Right cardiac atrium (tissue), 5 donors: ENCODE results near the gene BTD. TPM values are rescaled to one million over a fixed set of nuclear protein-coding genes. Genes with fewer than 3 reads are reported as not detected.

Experiments
- ATAC-seq, 2 donors: fragments of 200-7000 bp; cut with Tn5 transposase; one replicate each; pipeline versions ENCODE4 v1.8.0 to v1.9.1; 2020; ENCODE audit warnings: moderate library complexity in 2 of 2, mild to moderate bottlenecking in 1 of 2
- DNase-seq, 3 donors: peaks; one replicate each; pipeline ENCODE4 v3.0.0-alpha.2; 2020
- H3K27ac ChIP-seq: one replicate; pipeline ENCODE4 v1.5.1; 2013; ENCODE audit warnings: mild to moderate bottlenecking, low read length, control low read depth, moderate library complexity
- H3K27me3 ChIP-seq: one replicate; pipeline ENCODE4 v1.6.1; 2013; ENCODE audit not compliant: control insufficient read depth, insufficient read depth
- H3K4me1 ChIP-seq: one replicate; pipeline ENCODE4 v1.6.1; 2013; ENCODE audit warnings: low read length; ENCODE audit not compliant: control insufficient read depth, insufficient read depth
- H3K4me3 ChIP-seq: one replicate; pipeline ENCODE4 v1.5.1; 2013; ENCODE audit warnings: low read length, control low read depth
- H3K9me3 ChIP-seq: one replicate; pipeline ENCODE4 v1.6.1; 2013; ENCODE audit warnings: low read length; ENCODE audit not compliant: control insufficient read depth
- WGBS: extraction: QIAGEN DNeasy Blood & Tissue Kit; methylation state at CpG from one replicate; pipeline ENCODE4 v1.1.7; 2013; 5-methylcytosine and 5-hydroxymethylcytosine counted together
- intact Hi-C, 4 donors: fragments of 100-400 bp; cut with DNase I; formaldehyde crosslinking; loops; one replicate each; pipeline versions ENCODE4 v1.11.0 to v1.14.0; 2022 to 2023
- polyA plus RNA-seq: library from polyadenylated mRNA; stranded (reverse); fragments of 200-250 nt; gene quantifications from one replicate; pipeline ENCODE4 v1.2.3, GENCODE V29; 2013
- total RNA-seq, 4 donors: library from RNA; stranded (reverse); fragmentation: NEBNext Ultra II Directional; extraction: Animal tissue kit (Norgen Biotek cat#: 25700); gene quantifications; one replicate each; pipeline ENCODE4 v1.2.1, GENCODE V29; 2021
- donor health status: healthy with polysubstance abuse.
- donor health status: DM: no; HTN: yes; CAD: no.
- donor health status: DM: no; HTN: no; CAD: no.
- donor health status: DM: no; HTN: yes; CAD: no; lungs with severe emphysema.
- donor health status: DM: yes; HTN: yes; CAD: no.

Gene BTD
- total and polyA plus RNA-seq, 5 donors = 8.0 to 13.5 (median 10.1) TPM

DNA sequence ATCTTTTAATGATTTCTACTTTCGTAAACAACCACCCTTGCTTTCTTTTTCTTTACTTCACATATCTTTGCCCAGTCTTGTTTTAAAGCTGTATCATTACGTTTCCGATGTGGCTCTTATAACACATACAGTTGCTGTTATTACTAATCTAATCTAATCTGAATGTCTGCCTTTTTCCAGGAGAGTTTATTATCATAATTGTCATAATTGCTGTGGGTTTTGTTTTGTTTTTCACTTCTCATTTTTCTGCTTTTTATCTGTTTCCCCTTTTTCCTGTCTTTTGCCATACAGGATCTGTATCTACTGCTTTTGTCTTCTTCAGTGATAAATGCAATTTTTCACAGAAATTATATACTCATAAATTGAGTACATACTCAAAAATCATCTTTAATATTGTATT is 25.1 kb upstream of the BTD start:
- Histone ChIP-seq H3K4me1 (no peaks in the 10 kb centered on the region), H3K27me3 (no peaks in the 10 kb centered on the region), H3K27ac (no peak overlapping the region), H3K4me3 (no peak overlapping the region), H3K9me3 (no peaks in the 10 kb centered on the region)
- intact Hi-C loops = loop anchor here in 2 of 4 donors (10.0 kb wide), 2 partner anchors 322 to 352 kb away; no protein-coding TSS in a partner anchor
- DNase-seq = no peak
- WGBS = 84% methylated on average over 3 of the region's 3 CpGs
- no peak for ATAC-seq

GRCh38 chr3:15578289-15578867 is 23.2 kb upstream of the BTD start:
- Histone ChIP-seq H3K4me1 (no peaks in the 10 kb centered on the region), H3K4me3 (no peak overlapping the region), H3K9me3 (no peaks in the 10 kb centered on the region), H3K27ac (no peak overlapping the region), H3K27me3 (no peaks in the 10 kb centered on the region)
- 53% methylated on average over 3 of the region's 3 CpGs for WGBS
- no peak for DNase-seq
- intact Hi-C loops = loop anchor here in 2 of 4 donors (10.0 kb wide), 2 partner anchors 324 to 354 kb away; no protein-coding TSS in a partner anchor
- peak in 1 of 2 donors; percentile 16 for ATAC-seq

DNA sequence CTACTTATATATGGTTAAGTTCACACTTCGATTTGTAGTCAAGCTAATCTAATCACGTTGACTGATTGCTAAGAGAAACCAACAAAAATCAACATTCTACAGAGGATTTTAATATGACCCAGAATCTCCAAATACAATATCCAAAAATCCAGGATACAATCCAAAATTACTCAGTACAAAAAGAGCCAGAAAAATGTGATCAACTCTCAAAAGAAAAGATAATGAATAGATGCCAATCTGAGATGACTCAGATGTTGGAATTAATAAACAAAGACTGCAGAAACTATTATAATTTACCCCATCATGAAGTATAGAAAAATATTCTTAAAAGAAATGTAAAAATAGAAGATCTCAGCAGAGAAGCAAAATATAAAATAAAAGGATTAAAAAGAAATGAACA is 22.5 kb upstream of the BTD start:
- DNase-seq (no peak), ATAC-seq (no peak)
- Histone ChIP-seq H3K9me3 (no peaks in the 10 kb centered on the region), H3K4me3 (no peak overlapping the region), H3K27ac (no peak overlapping the region), H3K4me1 (no peaks in the 10 kb centered on the region), H3K27me3 (no peaks in the 10 kb centered on the region)
- WGBS = 60% methylated on average over 2 of the region's 2 CpGs
- intact Hi-C loops = loop anchor here in 2 of 4 donors (10.0 kb wide), 2 partner anchors 324 to 354 kb away; no protein-coding TSS in a partner anchor

DNA sequence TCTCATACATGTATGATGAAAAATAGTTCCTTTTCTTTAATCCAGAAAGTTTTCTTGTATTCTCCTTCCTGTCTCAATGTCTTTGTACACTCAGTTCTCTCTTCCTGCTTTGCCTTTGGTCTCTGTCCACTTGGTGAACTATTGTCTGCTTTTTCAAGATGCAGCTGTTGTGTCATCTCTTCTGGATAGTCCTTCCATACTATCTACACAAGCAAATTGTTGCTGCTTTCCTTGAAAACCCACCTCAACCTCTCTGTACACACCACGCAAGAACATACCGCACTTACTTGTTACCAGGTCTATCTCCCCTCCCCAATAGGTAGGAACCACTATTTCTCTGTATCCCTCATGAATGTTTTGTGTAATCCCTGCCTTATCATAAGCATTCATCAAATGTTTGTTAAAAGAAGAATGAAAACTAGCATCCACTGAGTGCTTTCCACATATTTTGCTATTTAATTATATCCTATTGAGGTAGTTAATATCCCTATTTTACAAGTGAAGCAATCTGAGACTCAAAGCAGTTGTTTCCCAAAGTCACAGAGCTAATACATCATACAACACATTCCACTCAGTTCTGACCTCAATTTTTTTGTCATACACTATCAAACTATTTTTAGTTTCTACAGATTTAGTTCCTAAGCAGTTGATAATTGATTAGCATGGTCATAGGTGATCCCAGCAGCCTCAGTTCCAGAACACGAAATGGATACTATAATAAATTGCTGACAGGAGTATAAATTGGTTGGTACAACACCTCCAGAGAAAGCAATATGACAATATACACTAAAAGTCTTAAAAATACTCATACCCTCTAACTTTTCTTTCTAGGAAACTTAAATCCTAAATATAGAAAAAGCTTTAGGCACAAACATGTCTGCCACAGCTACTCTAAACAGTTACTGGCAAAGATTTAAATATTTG is 19.8 kb upstream of the BTD start:
- Histone ChIP-seq H3K9me3 (no peaks in the 10 kb centered on the region), H3K27ac (no peak overlapping the region), H3K4me1 (no peaks in the 10 kb centered on the region), H3K27me3 (no peaks in the 10 kb centered on the region), H3K4me3 (no peak overlapping the region)
- ATAC-seq (no peak), DNase-seq (no peak)
- 94% methylated on average over 3 of the region's 3 CpGs for WGBS
- intact Hi-C loops = no loop called here

- H3K9me3 ChIP-seq = no peaks in the 10 kb centered on the region
- intact Hi-C loops = no loop called here
- no peak overlapping the region for H3K27ac ChIP-seq
- ATAC-seq = no peak
- 73% methylated on average over 6 of the region's 6 CpGs for WGBS
- DNase-seq = no peak
- no peaks in the 10 kb centered on the region for H3K4me1 ChIP-seq
- H3K4me3 ChIP-seq = no peak overlapping the region
- no peaks in the 10 kb centered on the region for H3K27me3 ChIP-seq
Measured at GRCh38 chr3:15585111-15585845, 16.3 kb upstream of the BTD start.

DNA sequence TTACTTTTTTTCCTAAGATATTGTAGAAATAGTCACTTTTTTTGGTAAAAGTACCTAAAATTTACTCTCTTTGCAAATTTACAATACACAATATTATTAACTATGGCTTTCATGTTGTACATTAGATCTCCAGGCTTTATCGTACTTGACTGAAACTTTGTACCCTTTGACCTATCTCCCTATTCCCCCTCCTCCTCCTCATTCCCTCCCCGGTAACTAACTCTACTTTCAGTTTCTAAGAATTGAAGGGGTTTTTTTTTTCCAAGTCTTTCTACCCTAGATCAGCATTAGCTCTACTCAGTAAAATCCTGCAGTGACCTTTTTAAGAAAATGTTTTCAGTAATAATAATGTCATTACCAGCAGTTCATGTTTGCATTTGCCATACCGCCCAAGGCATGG is 10.3 kb upstream of the BTD start:
- Histone ChIP-seq H3K4me1 (no peaks in the 10 kb centered on the region), H3K4me3 (no peak overlapping the region), H3K9me3 (no peaks in the 10 kb centered on the region), H3K27me3 (no peaks in the 10 kb centered on the region), H3K27ac (no peak overlapping the region)
- no peak for DNase-seq
- 80% methylated on average over 3 of the region's 3 CpGs for WGBS
- no peak for ATAC-seq
- intact Hi-C loops = no loop called here

GRCh38 chr3:15591928-15592327 is 9.6 kb upstream of the BTD start:
- Histone ChIP-seq H3K27ac (no peak overlapping the region), H3K27me3 (no peaks in the 10 kb centered on the region), H3K9me3 (no peaks in the 10 kb centered on the region), H3K4me1 (no peaks in the 10 kb centered on the region), H3K4me3 (no peak overlapping the region)
- 89% methylated on average over 21 of the region's 21 CpGs for WGBS
- intact Hi-C loops = no loop called here
- ATAC-seq = no peak
- no peak for DNase-seq

DNA sequence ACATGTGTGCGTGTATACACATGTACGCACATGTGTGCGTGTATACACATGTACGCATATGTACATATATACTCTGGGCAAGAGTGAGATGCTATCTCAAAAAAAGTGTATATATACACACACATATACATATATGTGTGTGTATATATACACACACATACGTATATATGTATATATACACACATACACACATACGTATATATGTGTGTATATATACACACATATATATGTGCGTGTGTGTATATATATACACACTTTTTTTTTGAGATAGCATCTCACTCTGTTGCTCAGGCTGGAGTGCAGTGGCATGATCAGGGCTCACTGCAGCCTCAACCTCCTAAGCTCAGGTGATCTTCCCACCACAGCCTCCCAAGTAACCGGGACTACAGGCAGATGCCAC is 8.6 kb upstream of the BTD start:
- Histone ChIP-seq H3K4me1 (no peaks in the 10 kb centered on the region), H3K9me3 (no peaks in the 10 kb centered on the region), H3K27me3 (no peaks in the 10 kb centered on the region), H3K27ac (no peak overlapping the region), H3K4me3 (no peak overlapping the region)
- intact Hi-C loops = no loop called here
- 88% methylated on average over 8 of the region's 8 CpGs for WGBS
- ATAC-seq (no peak), DNase-seq (no peak)

GRCh38 chr3:15595955-15596354 is 5.6 kb upstream of the BTD start:
- Histone ChIP-seq H3K27me3 (no peaks in the 10 kb centered on the region), H3K27ac (no peak overlapping the region), H3K4me3 (no peak overlapping the region), H3K9me3 (no peaks in the 10 kb centered on the region), H3K4me1 (peaks cover 5% of the 10 kb centered on the region)
- 89% methylated on average over 2 of the region's 2 CpGs for WGBS
- intact Hi-C loops = no loop called here
- DNase-seq (no peak), ATAC-seq (no peak)

DNA sequence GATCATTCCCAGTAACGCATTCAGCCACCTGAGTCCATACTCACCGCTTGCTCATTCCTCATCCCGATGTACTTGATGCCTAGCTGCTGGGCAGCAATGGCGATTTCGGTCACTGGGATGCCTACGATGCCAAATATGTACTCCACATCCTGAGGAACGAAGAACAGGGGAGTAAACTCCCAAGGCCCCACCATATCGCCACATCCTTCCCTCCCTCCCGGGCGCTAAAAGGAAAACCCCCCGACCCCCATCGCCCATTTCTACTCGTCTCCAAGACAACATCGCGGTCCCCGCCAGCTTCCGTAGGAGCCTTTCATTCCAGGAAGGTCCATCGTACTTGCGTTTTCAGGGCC is 523 bp upstream of the BTD start:
- intact Hi-C loops = no loop called here
- under 1% methylated on average over 19 of the region's 19 CpGs for WGBS

DNA sequence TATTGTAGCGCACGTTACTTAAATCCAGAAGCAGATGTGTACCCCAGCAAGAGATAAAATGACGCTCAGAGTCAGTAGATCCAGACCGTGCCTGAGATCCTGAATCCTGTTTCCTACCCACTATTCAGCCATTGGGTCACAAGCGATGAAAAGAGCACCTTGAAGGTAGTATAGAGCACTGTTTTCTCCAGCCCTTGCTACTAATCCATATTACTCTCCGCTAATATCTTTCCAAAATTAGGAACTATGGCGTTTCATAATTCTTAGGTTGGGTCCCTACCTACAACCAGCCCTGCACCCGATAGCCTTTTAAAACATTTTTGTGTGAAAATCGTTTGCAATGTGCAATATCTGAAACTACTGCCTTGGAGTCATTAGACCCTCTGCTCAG is 596 bp downstream of the BTD start:
- peaks cover 5% of the 10 kb centered on the region for H3K4me1 ChIP-seq
- H3K4me3 ChIP-seq = peak overlapping the region; percentile 80
- 4% methylated on average over 9 of the region's 9 CpGs for WGBS
- intact Hi-C loops = no loop called here
- ATAC-seq (peak in 1 of 2 donors; percentile 11), DNase-seq (no peak)
- H3K27ac ChIP-seq = peak overlapping the region; percentile 31
- H3K9me3 ChIP-seq = no peaks in the 10 kb centered on the region
- no peaks in the 10 kb centered on the region for H3K27me3 ChIP-seq

More for the DNA sequence above, 523 bp upstream of the BTD start:
- ATAC-seq = peak; percentile 7 to 40
- DNase-seq = no peak
- Histone ChIP-seq H3K4me3 (peak overlapping the region; percentile 80), H3K27ac (peak overlapping the region; percentile 65), H3K4me1 (peaks cover 5% of the 10 kb centered on the region), H3K9me3 (no peaks in the 10 kb centered on the region), H3K27me3 (no peaks in the 10 kb centered on the region)
